MCF 10A (cell line): ENCODE data around the gene SYPL2. TPM values are rescaled to one million over a fixed set of nuclear protein-coding genes. Genes with fewer than 3 reads are reported as not detected.
"Not testable (repeated sequence)": the region's sequence is repeated elsewhere in the genome, so short reads cannot be mapped to it uniquely, and the experiment has no call there.

Source experiments
- BruUV-seq: library from RNA; stranded (reverse); fragments of 400-500 nt; replicated peaks from 2 replicates; lab custom pipeline; 2021; lab: Mats Ljungman, UMichigan
- CTCF ChIA-PET: fragments of 300-600 bp; sonication (Branson Sonifier 250); formaldehyde crosslinking; extraction: SDS; loops from one replicate; lab custom pipeline; 2021; ENCODE audit warnings: antibody characterized with exemption, inconsistent platforms; lab: Yijun Ruan, JAX
- POLR2A ChIA-PET: fragments of 300-600, 350-650 bp; sonication (Branson Sonifier 250); formaldehyde crosslinking; extraction: SDS; loops from one replicate; lab custom pipeline; 2020; ENCODE audit warnings: antibody characterized with exemption, inconsistent platforms; lab: Yijun Ruan, JAX
- DNase-seq: peaks from one replicate; pipeline ENCODE4 v3.0.0-alpha.2; 2018; ENCODE audit not compliant: unreplicated experiment
- H3K27ac Mint-ChIP-seq: one replicate; pipeline ENCODE4 v1.8.0; 2022; ENCODE audit warnings: mild to moderate bottlenecking, low read depth, mixed read lengths; ENCODE audit not compliant: unreplicated experiment
- H3K27me3 Mint-ChIP-seq: one replicate; pipeline ENCODE4 v1.8.0; 2022; ENCODE audit warnings: mixed read lengths; ENCODE audit not compliant: insufficient read depth, unreplicated experiment
- H3K36me3 Mint-ChIP-seq: one replicate; pipeline ENCODE4 v1.8.0; 2022; ENCODE audit warnings: mild to moderate bottlenecking, moderate library complexity, mixed read lengths; ENCODE audit not compliant: insufficient read depth, unreplicated experiment
- H3K4me1 Mint-ChIP-seq: one replicate; pipeline ENCODE4 v1.8.0; 2022; ENCODE audit warnings: mixed read lengths; ENCODE audit not compliant: insufficient read depth, unreplicated experiment
- H3K4me3 Mint-ChIP-seq: one replicate; pipeline ENCODE4 v1.8.0; 2022; ENCODE audit warnings: mild to moderate bottlenecking, moderate library complexity, mixed read lengths; ENCODE audit not compliant: unreplicated experiment
- H3K9me3 Mint-ChIP-seq: one replicate; pipeline ENCODE4 v1.8.0; 2022; ENCODE audit warnings: mixed read lengths; ENCODE audit not compliant: unreplicated experiment
- CTCF ChIP-seq: fragments of 200-600 bp; IDR thresholded peaks from one replicate; pipeline ENCODE4 v1.8.0; 2022; ENCODE audit warnings: antibody characterized with exemption, mild to moderate bottlenecking; ENCODE audit not compliant: unreplicated experiment
- intact Hi-C: fragments of 100-400 bp; cut with micrococcal nuclease; formaldehyde crosslinking; loops from 2 replicates; pipeline ENCODE4 v1.14.1; 2022
- total RNA-seq: library from RNA; stranded (reverse); gene quantifications from 2 replicates; pipeline ENCODE4 v1.2.3, GENCODE V29; 2022

SYPL2 gene
- total RNA-seq, 1 experiment from 2014 or later = not detected

GRCh38 chr1:109444346-109444745, 22.0 kb upstream of the SYPL2 start:
- peaks cover 38% of the 10 kb centered on the region for H3K27me3 Mint-ChIP-seq
- H3K4me1 Mint-ChIP-seq = no peaks in the 10 kb centered on the region
- no TSS peak for BruUV-seq
- H3K36me3 Mint-ChIP-seq = no peaks in the 10 kb centered on the region
- POLR2A ChIA-PET = no interaction called here
- H3K27ac Mint-ChIP-seq = no peak overlapping the region
- H3K4me3 Mint-ChIP-seq = no peak overlapping the region
- intact Hi-C loops = no loop called here
- CTCF ChIA-PET = no interaction called here
- no peaks in the 10 kb centered on the region for H3K9me3 Mint-ChIP-seq
- no peak for TF ChIP-seq CTCF
- DNase-seq = peak; percentile 3

GRCh38 chr1:109445949-109446695, 20.2 kb upstream of the SYPL2 start:
- H3K27ac Mint-ChIP-seq, intact Hi-C loops, H3K36me3 Mint-ChIP-seq, BruUV-seq, DNase-seq, POLR2A ChIA-PET, H3K9me3 Mint-ChIP-seq, H3K4me3 Mint-ChIP-seq, H3K4me1 Mint-ChIP-seq, CTCF ChIA-PET: not testable (repeated sequence)
- peaks cover 56% of the 10 kb centered on the region for H3K27me3 Mint-ChIP-seq

- no peak for DNase-seq
- Mint-ChIP-seq H3K4me1 (no peaks in the 10 kb centered on the region), H3K27ac (no peak overlapping the region), H3K9me3 (no peaks in the 10 kb centered on the region), H3K27me3 (peaks cover 68% of the 10 kb centered on the region), H3K4me3 (no peak overlapping the region), H3K36me3 (no peaks in the 10 kb centered on the region)
- ChIA-PET POLR2A (interaction anchor here (0.6 to 0.7 kb wide), 2 partner anchors 156 to 172 kb away, joined by 3 read pairs; no protein-coding TSS in a partner anchor), CTCF (no interaction called here)
- intact Hi-C loops = no loop called here
- no TSS peak for BruUV-seq
- TF ChIP-seq CTCF = no peak
Measured at GRCh38 chr1:109447524-109447923, 18.8 kb upstream of the SYPL2 start.

GRCh38 chr1:109454497-109455133, 11.7 kb upstream of the SYPL2 start:
- Mint-ChIP-seq H3K27me3 (peaks cover 78% of the 10 kb centered on the region), H3K4me1 (no peaks in the 10 kb centered on the region), H3K9me3 (no peaks in the 10 kb centered on the region), H3K4me3 (no peak overlapping the region), H3K36me3 (no peaks in the 10 kb centered on the region), H3K27ac (no peak overlapping the region)
- no peak for DNase-seq
- CTCF ChIA-PET = no interaction called here
- no TSS peak for BruUV-seq
- POLR2A ChIA-PET = interaction anchor here (1.3 kb wide), 1 partner anchor 29 kb away, joined by 3 read pairs; the partner anchor contains the start of gene PSMA5
- TF ChIP-seq CTCF = no peak
- intact Hi-C loops = no loop called here
